ENCODE results near the gene CACNA1B. TPM values are rescaled to one million over a fixed set of nuclear protein-coding genes. Genes with fewer than 3 reads are reported as not detected.

Gene CACNA1B
- total RNA-seq, 1 experiment from 2014 or later = 7.8 TPM

DNA sequence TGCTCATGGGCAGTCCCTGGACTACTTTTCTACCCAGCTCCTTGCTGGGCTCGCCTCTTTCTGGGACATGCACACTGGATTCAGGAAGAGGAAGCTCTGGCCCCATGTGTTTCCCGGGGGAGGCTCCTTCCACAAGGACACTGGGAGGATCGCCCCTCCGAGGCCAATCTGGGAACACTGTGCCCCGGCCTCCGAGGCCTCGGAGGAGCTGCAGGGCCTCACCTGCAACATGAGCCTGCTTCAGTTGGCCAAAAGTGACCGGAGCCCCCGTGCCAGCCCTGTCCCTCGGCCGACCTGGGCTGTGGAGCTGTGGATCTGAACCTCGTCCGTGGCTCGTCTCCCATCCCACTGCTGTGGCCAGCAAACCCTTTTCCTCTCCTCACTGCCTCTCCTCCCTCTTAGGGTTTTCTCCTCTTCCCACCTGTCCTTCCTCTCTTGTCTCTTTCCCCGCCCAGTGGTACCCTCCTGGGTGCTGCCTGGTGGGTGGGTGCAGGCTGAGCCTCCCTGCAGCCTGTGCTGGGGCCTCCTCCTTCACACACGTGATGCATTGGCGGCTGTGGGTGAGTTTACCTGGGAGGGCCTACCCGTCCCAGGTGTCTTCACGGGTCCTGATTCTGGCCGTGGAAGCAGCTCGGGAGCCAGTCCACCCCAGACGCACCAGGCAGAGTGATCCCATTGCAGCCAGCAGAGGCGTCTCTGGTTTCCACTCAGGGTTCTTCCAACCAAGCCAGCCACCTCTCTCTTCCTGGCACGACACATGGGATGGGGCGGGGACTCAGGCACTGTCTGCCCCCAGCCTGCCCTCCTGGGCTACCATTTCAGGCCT is 241.8 kb downstream of the CACNA1B start:
- H3K14ac ChIP-seq (ENCODE audit: insufficient read depth, low read length) = no peak overlapping the region
- no peak overlapping the region for H3K4ac ChIP-seq (ENCODE audit: low read depth, low read length)
- H2AFZ ChIP-seq (ENCODE audit: low read length) = no peak overlapping the region
- H2BK5ac ChIP-seq (ENCODE audit: insufficient read length, low read length) = no peak overlapping the region
- no peaks in the 10 kb centered on the region for H3K4me1 Mint-ChIP-seq
- H3K23ac ChIP-seq (ENCODE audit: insufficient read length, low read depth, low read length) = no peak overlapping the region
- H3K27ac Mint-ChIP-seq = no peak overlapping the region
- no peaks in the 10 kb centered on the region for H3K79me2 ChIP-seq (ENCODE audit: insufficient read depth, low read length)
- no peak overlapping the region for H3K27ac ChIP-seq (ENCODE audit: insufficient read length, low read depth, low read length)
- no peak overlapping the region for H3K18ac ChIP-seq (ENCODE audit: insufficient read length, low read depth, low read length)
- no peak overlapping the region for H2BK15ac ChIP-seq (ENCODE audit: low read depth, low read length)
- H3K27me3 ChIP-seq (ENCODE audit: insufficient read depth, low read length) = no peaks in the 10 kb centered on the region
- H3K9me3 ChIP-seq (ENCODE audit: control insufficient read depth, low read depth, low read length) = peaks cover 51% of the 10 kb centered on the region
- H3K4me2 ChIP-seq (ENCODE audit: insufficient read depth, insufficient read length, low read length) = no peak overlapping the region
- H2BK120ac ChIP-seq (ENCODE audit: low read depth, low read length, poor library complexity, severe bottlenecking) = no peak overlapping the region
- H4K5ac ChIP-seq (ENCODE audit: insufficient read length, low read depth, low read length) = no peak overlapping the region
- no peak overlapping the region for H4K8ac ChIP-seq (replicated peaks; ENCODE audit: insufficient read length, low read depth, low read length)
- TF ChIP-seq, protein P1, sequence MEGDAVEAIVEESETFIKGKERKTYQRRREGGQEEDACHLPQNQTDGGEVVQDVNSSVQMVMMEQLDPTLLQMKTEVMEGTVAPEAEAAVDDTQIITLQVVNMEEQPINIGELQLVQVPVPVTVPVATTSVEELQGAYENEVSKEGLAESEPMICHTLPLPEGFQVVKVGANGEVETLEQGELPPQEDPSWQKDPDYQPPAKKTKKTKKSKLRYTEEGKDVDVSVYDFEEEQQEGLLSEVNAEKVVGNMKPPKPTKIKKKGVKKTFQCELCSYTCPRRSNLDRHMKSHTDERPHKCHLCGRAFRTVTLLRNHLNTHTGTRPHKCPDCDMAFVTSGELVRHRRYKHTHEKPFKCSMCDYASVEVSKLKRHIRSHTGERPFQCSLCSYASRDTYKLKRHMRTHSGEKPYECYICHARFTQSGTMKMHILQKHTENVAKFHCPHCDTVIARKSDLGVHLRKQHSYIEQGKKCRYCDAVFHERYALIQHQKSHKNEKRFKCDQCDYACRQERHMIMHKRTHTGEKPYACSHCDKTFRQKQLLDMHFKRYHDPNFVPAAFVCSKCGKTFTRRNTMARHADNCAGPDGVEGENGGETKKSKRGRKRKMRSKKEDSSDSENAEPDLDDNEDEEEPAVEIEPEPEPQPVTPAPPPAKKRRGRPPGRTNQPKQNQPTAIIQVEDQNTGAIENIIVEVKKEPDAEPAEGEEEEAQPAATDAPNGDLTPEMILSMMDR (conservative IDR thresholded peaks at IDR 0.05) = no peak
- DNase-seq = no peak
- no peaks in the 10 kb centered on the region for H3K79me1 ChIP-seq (ENCODE audit: insufficient read depth, low read depth, low read length, poor library complexity, severe bottlenecking)
- no peak overlapping the region for H4K91ac ChIP-seq (ENCODE audit: insufficient read length, low read depth, low read length)
- no peaks in the 10 kb centered on the region for H3K23me2 ChIP-seq (ENCODE audit: insufficient read length, low read depth, low read length, poor library complexity, severe bottlenecking)
- no peak overlapping the region for H2BK12ac ChIP-seq (ENCODE audit: insufficient read length, low read depth, low read length)
- no peak overlapping the region for H3K9ac ChIP-seq (ENCODE audit: extremely low read depth, insufficient read length, low read length)
- no peaks in the 10 kb centered on the region for H3K4me1 ChIP-seq (ENCODE audit: insufficient read depth, low read length)
- no peak overlapping the region for H3K4me3 Mint-ChIP-seq
- no CpG with 5 or more reads among the region's 25 CpGs for WGBS (ENCODE audit: extremely low coverage, insufficient read length, low lambda C conversion rate)
- H3T11ph ChIP-seq (ENCODE audit: low read length) = no peak overlapping the region
- no peak overlapping the region for H3K56ac ChIP-seq (ENCODE audit: insufficient read length, low read depth, low read length)
- peaks cover 32 to 64% (median 34%) of the 10 kb centered on the region in 3 experiments for H3K36me3 Mint-ChIP-seq (ENCODE audit: insufficient read depth in 1 of 3, low read depth in 3 of 3)
- no peaks in the 10 kb centered on the region for H4K20me1 ChIP-seq (ENCODE audit: control insufficient read depth, insufficient read depth, insufficient read length)
- H2AK5ac ChIP-seq (ENCODE audit: insufficient read length, low read length) = no peak overlapping the region
- peaks cover 46 to 87% of the 10 kb centered on the region in 2 experiments for H3K9me3 Mint-ChIP-seq
- H2BK20ac ChIP-seq (ENCODE audit: low read depth, low read length, poor library complexity, severe bottlenecking) = no peak overlapping the region
- peaks cover 4% of the 10 kb centered on the region for H3K27me3 Mint-ChIP-seq (ENCODE audit: low read depth)
